H1 (cell line): ENCODE results near the gene SLC2A10. TPM values are rescaled to one million over a fixed set of nuclear protein-coding genes. Genes with fewer than 3 reads are reported as not detected.

ENCODE experiments used
- CTCF ChIA-PET: fragments of 300-600 bp; sonication (Branson Sonifier 250); formaldehyde crosslinking; loops from one replicate; lab custom pipeline; 2021; ENCODE audit not compliant: partially characterized antibody; lab: Charles Lee
- POLR2A ChIA-PET: fragments of 300-600 bp; sonication (Branson Sonifier 250); formaldehyde crosslinking; loops from one replicate; lab custom pipeline; 2021; ENCODE audit warnings: inconsistent platforms; ENCODE audit not compliant: partially characterized antibody; lab: Charles Lee
- DNase-seq, 2 experiments: peaks; one replicate each; pipeline versions ENCODE4 v3.0.0 to v3.0.0-alpha.2; 2010 to 2022; ENCODE audit warnings: low spot score in 2 of 2, low read depth in 1 of 2, mixed read lengths in 1 of 2
- FAIRE-seq: peaks from 2 replicates; lab custom pipeline; 2011; peaks lifted over from hg19 to GRCh38; lab: Jason Lieb, UNC
- H2AFZ ChIP-seq: 2 replicates; pipeline ENCODE4 v1.8.1; 2012; ENCODE audit warnings: low read length, inconsistent platforms
- H2AK5ac ChIP-seq: 2 replicates; pipeline ENCODE4 v1.6.1; 2013; ENCODE audit warnings: low read depth, low read length
- H2BK120ac ChIP-seq: replicated peaks from 2 replicates; pipeline ENCODE3; 2013; ENCODE audit warnings: low read depth, low read length, inconsistent platforms
- H2BK12ac ChIP-seq: 2 replicates; pipeline ENCODE4 v1.6.1; 2013; ENCODE audit warnings: low read depth, low read length
- H2BK15ac ChIP-seq: 2 replicates; pipeline ENCODE4 v1.6.1; 2013; ENCODE audit warnings: low read length
- H2BK20ac ChIP-seq: 2 replicates; pipeline ENCODE4 v1.6.1; 2013; ENCODE audit warnings: low read length
- H2BK5ac ChIP-seq: 2 replicates; pipeline ENCODE4 v1.6.1; 2013; ENCODE audit warnings: low read depth, low read length
- H3K14ac ChIP-seq: 2 replicates; pipeline ENCODE4 v1.6.1; 2013; ENCODE audit warnings: inconsistent platforms; ENCODE audit not compliant: insufficient read length
- H3K18ac ChIP-seq: 2 replicates; pipeline ENCODE4 v1.6.1; 2013; ENCODE audit warnings: low read length; ENCODE audit errors: extremely low read depth
- H3K23ac ChIP-seq: 2 replicates; pipeline ENCODE4 v1.6.1; 2013; ENCODE audit warnings: inconsistent platforms; ENCODE audit not compliant: insufficient read length
- H3K23me2 ChIP-seq: 2 replicates; pipeline ENCODE4 v1.6.1; 2013; ENCODE audit warnings: low read depth, low read length
- H3K27ac ChIP-seq: 2 replicates; pipeline ENCODE4 v1.6.1; 2011; ENCODE audit warnings: low read depth, low read length, inconsistent platforms
- H3K27me3 ChIP-seq, 4 experiments: replicated peaks in 1 of 4; 1 replicate in 1 of 4; 2 replicates in 3 of 4; pipeline versions ENCODE4 v1.6.1 to v1.8.1; 2011 to 2013; ENCODE audit warnings: low read length in 3 of 4, mild to moderate bottlenecking in 3 of 4, inconsistent platforms in 2 of 4, mixed read lengths in 2 of 4, moderate library complexity in 1 of 4; ENCODE audit not compliant: control insufficient read depth in 3 of 4, insufficient read depth in 3 of 4; ENCODE audit errors: extremely low read depth in 1 of 4
- H3K36me3 ChIP-seq, 4 experiments: 2 replicates each; pipeline versions ENCODE4 v1.6.1 to v1.8.1; 2011 to 2013; ENCODE audit warnings: mild to moderate bottlenecking in 4 of 4, low read length in 3 of 4, moderate library complexity in 2 of 4, control low read depth in 1 of 4, inconsistent platforms in 1 of 4; ENCODE audit not compliant: insufficient read depth in 4 of 4, control insufficient read depth in 2 of 4
- H3K4ac ChIP-seq: replicated peaks from 2 replicates; pipeline ENCODE3; 2013; ENCODE audit warnings: low read length, low read depth, mixed read lengths, inconsistent platforms; ENCODE audit not compliant: insufficient read length
- H3K4me1 ChIP-seq, 4 experiments: replicated peaks in 1 of 4; 1 replicate in 1 of 4; 2 replicates in 3 of 4; pipeline versions ENCODE4 v1.6.1 to v1.8.1; 2011 to 2013; ENCODE audit warnings: low read length in 3 of 4, inconsistent platforms in 2 of 4, mixed read lengths in 1 of 4; ENCODE audit not compliant: insufficient read depth in 4 of 4, control insufficient read depth in 3 of 4
- H3K4me2 ChIP-seq, 2 experiments: 2 replicates each; pipeline versions ENCODE4 v1.6.1 to v1.8.1; 2011 to 2013; ENCODE audit warnings: low read depth in 2 of 2, low read length in 2 of 2, control low read depth in 1 of 2, inconsistent platforms in 1 of 2, mild to moderate bottlenecking in 1 of 2; ENCODE audit not compliant: insufficient read depth in 1 of 2
- H3K4me3 ChIP-seq, 4 experiments: fragments of 200-600, 300-600 bp in 1 of 4; sonication (generic), shearing (Covaris generic), sonication (Bioruptor Twin) in 1 of 4; 2 replicates each; pipeline versions ENCODE4 v1.5.1 to v1.8.1; 2011 to 2016; ENCODE audit warnings: low read length in 4 of 4, low read depth in 3 of 4, control low read depth in 2 of 4, inconsistent platforms in 2 of 4, mild to moderate bottlenecking in 2 of 4, mixed read lengths in 1 of 4, moderate library complexity in 1 of 4; ENCODE audit not compliant: insufficient read depth in 2 of 4; ENCODE audit errors: extremely low read depth in 1 of 4
- H3K56ac ChIP-seq: replicated peaks from 2 replicates; pipeline ENCODE3; 2013; ENCODE audit warnings: low read depth, mild to moderate bottlenecking, mixed read lengths, low read length, inconsistent platforms; ENCODE audit not compliant: insufficient read length
- H3K79me1 ChIP-seq: 2 replicates; pipeline ENCODE4 v1.6.1; 2013; ENCODE audit warnings: low read depth, low read length, control low read depth
- H3K79me2 ChIP-seq, 2 experiments: 2 replicates each; pipeline versions ENCODE4 v1.6.1 to v1.8.1; 2012 to 2013; ENCODE audit warnings: low read length in 2 of 2, mild to moderate bottlenecking in 2 of 2, inconsistent platforms in 1 of 2; ENCODE audit not compliant: insufficient read depth in 2 of 2, control insufficient read depth in 1 of 2
- H3K9ac ChIP-seq, 4 experiments: replicated peaks in 1 of 4; 1 replicate in 1 of 4; 2 replicates in 3 of 4; pipeline versions ENCODE4 v1.6.1 to v1.8.1; 2011 to 2013; ENCODE audit warnings: low read depth in 3 of 4, low read length in 3 of 4, control low read depth in 2 of 4, mild to moderate bottlenecking in 2 of 4, moderate library complexity in 2 of 4, inconsistent platforms in 1 of 4; ENCODE audit errors: extremely low read depth in 1 of 4
- H3K9me3 ChIP-seq, 2 experiments: 2 replicates each; pipeline versions ENCODE4 v1.6.1 to v1.8.1; 2012 to 2013; ENCODE audit warnings: mild to moderate bottlenecking in 2 of 2, moderate library complexity in 2 of 2, control low read depth in 1 of 2, inconsistent platforms in 1 of 2, low read depth in 1 of 2, low read length in 1 of 2, mixed read lengths in 1 of 2; ENCODE audit not compliant: insufficient read depth in 2 of 2
- H4K20me1 ChIP-seq, 2 experiments: replicated peaks in 1 of 2; 2 replicates each; pipeline versions ENCODE3 to v1.8.1; 2011 to 2013; ENCODE audit warnings: inconsistent platforms in 2 of 2, low read length in 2 of 2, mild to moderate bottlenecking in 1 of 2; ENCODE audit not compliant: insufficient read depth in 2 of 2, control insufficient read depth in 1 of 2
- H4K5ac ChIP-seq: 2 replicates; pipeline ENCODE4 v1.6.1; 2013; ENCODE audit warnings: low read length, low read depth, mixed read lengths, inconsistent platforms; ENCODE audit not compliant: insufficient read length
- H4K8ac ChIP-seq: 2 replicates; pipeline ENCODE4 v1.8.0; 2013; ENCODE audit warnings: mild to moderate bottlenecking, moderate library complexity, low read length, inconsistent platforms; ENCODE audit not compliant: insufficient read depth; ENCODE audit errors: extremely low read depth
- H4K91ac ChIP-seq: replicated peaks from 2 replicates; pipeline ENCODE3; 2013; ENCODE audit warnings: low read length, mixed read lengths, inconsistent platforms; ENCODE audit not compliant: insufficient read length
- CTCF ChIP-seq, 3 experiments: IDR thresholded peaks; 1 replicate in 2 of 3; 2 replicates in 1 of 3; pipeline versions ENCODE4 v1.5.1 to v1.6.1; 2011; ENCODE audit warnings: low read length in 3 of 3, mild to moderate bottlenecking in 3 of 3, inconsistent platforms in 2 of 3, low read depth in 1 of 3, moderate library complexity in 1 of 3; ENCODE audit not compliant: insufficient read depth in 1 of 3; ENCODE audit errors: control extremely low read depth in 1 of 3
- TBP ChIP-seq: IDR thresholded peaks from 2 replicates; pipeline ENCODE4 v1.6.1; 2011; ENCODE audit warnings: low read depth, low read length, improper control_type of control experiment
- WGBS, 2 experiments: shearing (Covaris generic) in 1 of 2; methylation state at CpG; one replicate each; pipeline versions ENCODE4 v1.1.6 to v1.1.7; 2013 to 2015; ENCODE audit warnings: low lambda C conversion rate in 2 of 2, mixed read lengths in 2 of 2, inconsistent platforms in 1 of 2, low coverage in 1 of 2, missing lambda C conversion rate in 1 of 2; ENCODE audit not compliant: insufficient replicate concordance in 2 of 2, insufficient coverage in 1 of 2, insufficient read length in 1 of 2; ENCODE audit errors: extremely low coverage in 1 of 2, missing lambda C conversion rate in 1 of 2; 5-methylcytosine and 5-hydroxymethylcytosine counted together
- polyA plus RNA-seq, 7 experiments: library from polyadenylated mRNA; depleted of rRNA in 3 of 7; stranded (reverse) in 5 of 7; unstranded in 2 of 7; fragments of >200 nt in 5 of 7; fragments of 200-250 nt in 2 of 7; gene quantifications; 1 replicate in 5 of 7; 2 replicates in 1 of 7; 4 replicates in 1 of 7; pipeline versions ENCODE4 v1.2.1 to v1.2.3, GENCODE V29; 2011 to 2013; ENCODE audit warnings: missing spikeins in 2 of 7, mixed read lengths in 2 of 7
- total RNA-seq: library from RNA; stranded (reverse); fragmentation: NEBNext Ultra II Directional; extraction: Animal tissue kit (Norgen Biotek cat#: 25700); gene quantifications from 2 replicates; pipeline ENCODE4 v1.2.1, GENCODE V29; 2021

The SLC2A10 gene
- total and polyA plus RNA-seq, 2 of the 8 experiments (the other 6 are each of a cell fraction or from before 2014, with no cell fraction given): 9.0 to 9.7 TPM

- H4K5ac ChIP-seq: no peak overlapping the region
- no peak overlapping the region for H4K8ac ChIP-seq
- no peak overlapping the region for H2BK5ac ChIP-seq
- no peak overlapping the region for H3K27ac ChIP-seq
- H3K4me2 ChIP-seq: no peak overlapping the region
- FAIRE-seq (no peak), DNase-seq (no peak)
- no peak overlapping the region for H3K4ac ChIP-seq
- no peaks in the 10 kb centered on the region for H3K4me1 ChIP-seq
- no peaks in the 10 kb centered on the region for H3K23me2 ChIP-seq
- no peak overlapping the region for H3K18ac ChIP-seq
- H3K9me3 ChIP-seq: no peaks in the 10 kb centered on the region
- no peaks in the 10 kb centered on the region for H3K79me1 ChIP-seq
- no peak overlapping the region for H3K14ac ChIP-seq
- H4K91ac ChIP-seq: no peak overlapping the region
- no peaks in the 10 kb centered on the region for H3K36me3 ChIP-seq
- H2AK5ac ChIP-seq: no peak overlapping the region
- no peak overlapping the region for H3K9ac ChIP-seq
- no peak overlapping the region for H2BK12ac ChIP-seq
- no peak overlapping the region for H2AFZ ChIP-seq
- CTCF ChIA-PET: interaction anchor here (0.6 to 3.5 kb wide), 22 partner anchors 8 to 390 kb away, joined by 3 to 26 read pairs (median 4); no protein-coding TSS in a partner anchor
- 88% methylated on average over 6 of the region's 6 CpGs; no CpG with 5 or more reads in 1 of the 2 experiments for WGBS, 2 experiments
- H3K23ac ChIP-seq: no peak overlapping the region
- no peaks in the 10 kb centered on the region for H3K27me3 ChIP-seq
- no peaks in the 10 kb centered on the region for H4K20me1 ChIP-seq
- no peak overlapping the region for H3K56ac ChIP-seq
- no peak overlapping the region for H2BK120ac ChIP-seq
- no peak overlapping the region for H3K4me3 ChIP-seq
- POLR2A ChIA-PET: no interaction called here
- no peak overlapping the region for H2BK15ac ChIP-seq
- TF ChIP-seq CTCF (IDR thresholded peaks at IDR 0.05; ENCODE audit: control extremely low read depth in 1 of 3, insufficient read depth in 1 of 3, low read depth in 1 of 3, low read length in 3 of 3): peak in 1 of 3 experiments; percentile 10; a peak in 1 of 4 replicates
- no peak for TF ChIP-seq TBP
- H3K79me2 ChIP-seq: no peaks in the 10 kb centered on the region
- H2BK20ac ChIP-seq: no peak overlapping the region
Measured at GRCh38 chr20:46758929-46759669, 49.6 kb downstream of the SLC2A10 start.
